ENCODE results near the gene RBM20.
"Not testable (repeated sequence)": the region's sequence is repeated elsewhere in the genome, so short reads cannot be mapped to it uniquely, and the experiment has no call there.

RBM20 gene

GRCh38 chr10:110648692-110649346, 4.7 kb downstream of the RBM20 start:
- DNase-seq (ENCODE audit: low read depth in 3 of 3) = no peak

- DNase-seq (ENCODE audit: low read depth in 3 of 3) = no peak
Observed at GRCh38 chr10:110649347-110650264, 5.5 kb downstream of the RBM20 start.

- DNase-seq (ENCODE audit: low read depth in 3 of 3) = no peak
Observed at GRCh38 chr10:110650265-110650668, 6.1 kb downstream of the RBM20 start.

GRCh38 chr10:110651044-110651958, 7.2 kb downstream of the RBM20 start:
- no peak for DNase-seq (ENCODE audit: low read depth in 3 of 3)

GRCh38 chr10:110652475-110653118, 8.5 kb downstream of the RBM20 start:
- no peak for DNase-seq (ENCODE audit: low read depth in 3 of 3)

- DNase-seq (ENCODE audit: low read depth in 3 of 3) = no peak
Observed at GRCh38 chr10:110655320-110655719, 11.2 kb downstream of the RBM20 start.

- DNase-seq (ENCODE audit: low read depth in 3 of 3) = no peak
Observed at GRCh38 chr10:110656612-110657011, 12.5 kb downstream of the RBM20 start.

- DNase-seq (ENCODE audit: low read depth in 3 of 3) = no peak
Observed at GRCh38 chr10:110657973-110658691, 14.0 kb downstream of the RBM20 start.

- DNase-seq (ENCODE audit: low read depth in 3 of 3) = no peak
Observed at GRCh38 chr10:110659558-110659957, 15.4 kb downstream of the RBM20 start.

- not testable (repeated sequence) for DNase-seq (ENCODE audit: low read depth in 3 of 3)
Observed at GRCh38 chr10:110660289-110660688, 16.2 kb downstream of the RBM20 start.

- DNase-seq (ENCODE audit: low read depth in 3 of 3) = no peak
Observed at GRCh38 chr10:110661292-110661691, 17.2 kb downstream of the RBM20 start.

GRCh38 chr10:110664483-110665420, 20.6 kb downstream of the RBM20 start:
- DNase-seq (ENCODE audit: low read depth in 3 of 3) = no peak

- DNase-seq (ENCODE audit: low read depth in 3 of 3) = not testable (repeated sequence)
Observed at GRCh38 chr10:110666259-110666658, 22.1 kb downstream of the RBM20 start.

- no peak for DNase-seq (ENCODE audit: low read depth in 3 of 3)
Observed at GRCh38 chr10:110666673-110667072, 22.5 kb downstream of the RBM20 start.

GRCh38 chr10:110667620-110668343, 23.6 kb downstream of the RBM20 start:
- DNase-seq (ENCODE audit: low read depth in 3 of 3) = no peak

- no peak for DNase-seq (ENCODE audit: low read depth in 3 of 3)
Observed at GRCh38 chr10:110668443-110668842, 24.3 kb downstream of the RBM20 start.

GRCh38 chr10:110670335-110670734, 26.2 kb downstream of the RBM20 start:
- DNase-seq (ENCODE audit: low read depth in 3 of 3) = no peak

- peak; percentile 60 to 77 (median 64) for DNase-seq (ENCODE audit: low read depth in 3 of 3)
Observed at GRCh38 chr10:110671788-110672579, 27.8 kb downstream of the RBM20 start.
